Measurements from ENCODE around the gene USP6.

DNA sequence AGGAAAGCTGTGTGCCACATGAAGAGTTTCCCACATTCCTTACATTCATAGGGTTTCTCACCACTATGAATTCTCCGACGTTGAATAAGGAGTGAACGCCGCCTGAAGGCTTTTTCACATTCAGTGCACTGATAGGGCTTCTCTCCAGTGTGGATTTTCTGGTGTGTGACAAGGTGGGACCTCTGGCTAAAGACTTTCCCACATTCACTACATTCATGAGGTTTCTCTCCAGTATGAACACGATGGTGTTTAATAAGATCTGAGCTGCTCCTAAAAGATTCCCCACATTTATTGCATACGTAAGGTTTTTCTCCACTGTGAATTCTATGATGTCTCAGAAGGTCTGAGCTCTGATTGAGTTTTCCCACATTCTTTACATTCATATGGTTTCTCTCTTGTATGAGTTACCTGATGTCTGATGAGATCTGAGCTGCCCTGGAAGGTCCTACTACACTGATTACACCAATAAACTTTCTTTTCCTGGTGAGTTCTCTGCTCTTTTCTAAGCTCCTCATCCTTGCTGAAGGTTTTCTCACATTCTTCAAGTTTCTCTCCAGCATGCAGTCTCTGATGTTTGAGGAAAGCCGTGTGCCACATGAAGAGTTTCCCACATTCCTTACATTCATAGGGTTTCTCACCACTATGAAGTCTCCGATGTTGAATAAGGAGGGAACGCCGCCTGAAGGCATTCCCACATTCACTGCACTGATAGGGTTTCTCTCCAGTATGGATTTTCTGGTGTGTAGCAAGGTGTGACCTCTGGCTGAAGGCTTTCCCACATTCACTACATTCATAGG, 65.9 kb downstream of the USP6 start:
- TF ChIP-seq GATA2 (IDR thresholded peaks at IDR 0.05; ENCODE audit: low read depth, low read length) (no peak), GATA3 (IDR thresholded peaks at IDR 0.05; ENCODE audit: low read depth, low read length) (no peak)
